HT1080 (cell line): ENCODE results near the gene AQP12A. TPM values are rescaled to one million over a fixed set of nuclear protein-coding genes. Genes with fewer than 3 reads are reported as not detected.

Experiments used
- DNase-seq: peaks from one replicate; pipeline ENCODE4 v3.0.0-alpha.2; 2015; ENCODE audit warnings: low read depth
- total RNA-seq: library from RNA; depleted of rRNA; stranded (reverse); fragments of >200 nt; shearing (Covaris generic); gene quantifications from 2 replicates; pipeline ENCODE4 v1.2.3, GENCODE V29; 2014

Gene AQP12A
- total RNA-seq, 1 experiment from 2014 or later = not detected

DNA sequence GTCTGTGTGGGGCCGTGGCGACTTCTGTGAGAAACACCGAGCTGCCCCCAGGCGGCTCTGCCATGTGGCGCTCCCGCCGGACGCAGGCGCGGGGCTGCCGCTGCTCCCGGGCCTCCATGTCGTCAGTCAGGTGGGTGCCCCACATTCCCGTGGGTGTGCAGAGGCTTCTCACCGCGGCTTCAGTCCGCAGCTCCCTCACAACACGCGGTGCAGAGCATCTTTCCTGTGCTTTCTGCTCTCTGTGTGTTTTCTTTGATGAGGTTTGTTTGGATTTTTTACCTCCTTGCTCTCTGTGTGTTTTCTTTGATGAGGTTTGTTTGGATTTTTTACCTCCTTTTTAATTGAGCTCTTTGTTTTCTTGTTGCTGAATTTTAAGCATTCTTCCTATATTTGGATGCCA is 13.0 kb downstream of the AQP12A start:
- no peak for DNase-seq

DNA sequence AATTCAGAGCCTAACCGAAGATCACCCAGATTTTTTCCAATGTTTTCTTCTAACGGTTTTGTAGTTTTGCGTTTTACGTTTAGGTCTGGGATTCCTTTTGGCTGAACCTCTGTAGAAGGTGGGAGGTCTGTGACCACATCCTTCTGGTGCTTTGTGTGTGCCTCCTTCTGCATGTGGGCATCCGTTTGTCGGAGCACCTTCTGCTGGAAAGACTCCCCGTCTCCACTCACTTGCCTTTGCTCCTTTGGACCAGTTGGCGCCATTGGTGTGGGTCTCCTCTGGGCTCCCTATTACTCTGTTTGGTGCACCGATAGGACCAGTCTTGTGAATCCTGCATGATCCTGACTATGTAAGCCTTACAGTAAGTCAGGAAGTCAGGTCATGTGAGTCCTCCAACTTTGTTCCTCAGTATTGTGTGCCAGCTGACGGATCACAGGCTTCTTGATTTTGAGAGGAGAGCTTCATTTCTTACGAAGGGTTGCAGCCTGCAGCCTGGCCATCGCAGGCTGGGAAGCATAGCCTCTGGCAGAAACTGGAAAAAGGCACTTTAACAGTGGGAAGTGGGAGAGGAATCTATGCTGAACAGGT is 13.6 kb downstream of the AQP12A start:
- no peak for DNase-seq

DNA sequence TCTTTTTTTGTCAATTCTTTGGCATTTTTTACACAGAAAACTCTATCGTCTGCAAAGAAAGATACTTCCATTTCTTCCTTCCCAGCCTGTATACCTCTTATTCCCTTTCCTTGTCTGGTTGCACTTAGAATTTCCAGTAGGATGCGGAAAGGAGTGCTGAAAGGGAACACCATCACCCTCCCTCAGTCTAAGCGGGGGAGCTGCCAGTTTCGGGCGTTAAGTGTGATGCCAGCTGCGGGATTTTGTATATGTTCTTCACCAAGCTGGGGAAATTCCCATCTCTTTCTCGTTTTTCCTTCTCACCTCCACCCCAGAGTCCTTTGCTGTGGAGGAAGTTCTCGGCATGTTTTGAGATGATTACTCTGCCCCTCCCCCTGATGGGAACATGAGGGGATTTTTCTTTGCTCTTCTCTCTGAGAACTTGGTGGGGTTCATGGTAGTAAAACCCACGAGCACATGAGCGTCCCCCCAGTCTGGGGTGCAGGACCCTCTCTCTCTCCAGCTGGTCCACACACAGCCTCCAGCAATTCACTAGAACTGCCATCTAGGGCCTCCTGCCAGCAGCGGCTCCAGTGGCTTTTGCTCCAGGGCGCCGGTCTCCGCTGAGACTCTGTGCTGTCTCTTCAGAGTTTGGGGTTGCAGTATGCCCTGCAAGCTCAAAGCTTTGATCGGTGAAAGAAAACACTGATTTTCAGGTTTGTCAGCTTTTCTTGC is 15.5 kb downstream of the AQP12A start:
- DNase-seq = no peak

DNA sequence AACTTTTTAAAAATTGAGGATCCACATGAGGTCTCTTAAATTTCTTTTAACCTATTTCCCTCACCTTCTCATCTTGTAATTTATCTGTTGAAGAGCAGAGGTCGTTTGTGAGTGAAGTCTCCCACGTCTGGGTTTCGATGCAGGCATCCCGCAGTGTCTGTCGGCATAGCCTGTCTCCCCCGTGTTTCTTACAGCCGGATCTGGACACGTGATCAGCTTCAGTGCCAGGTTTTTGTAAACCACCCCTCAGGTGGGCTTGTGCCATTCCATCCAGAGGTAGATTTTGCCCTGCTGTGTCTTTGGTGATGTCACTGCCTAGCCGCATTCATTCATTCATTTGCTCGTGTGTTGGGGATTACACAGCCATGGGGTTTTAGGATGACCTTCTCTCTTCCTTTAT is 16.2 kb downstream of the AQP12A start:
- no peak for DNase-seq

DNA sequence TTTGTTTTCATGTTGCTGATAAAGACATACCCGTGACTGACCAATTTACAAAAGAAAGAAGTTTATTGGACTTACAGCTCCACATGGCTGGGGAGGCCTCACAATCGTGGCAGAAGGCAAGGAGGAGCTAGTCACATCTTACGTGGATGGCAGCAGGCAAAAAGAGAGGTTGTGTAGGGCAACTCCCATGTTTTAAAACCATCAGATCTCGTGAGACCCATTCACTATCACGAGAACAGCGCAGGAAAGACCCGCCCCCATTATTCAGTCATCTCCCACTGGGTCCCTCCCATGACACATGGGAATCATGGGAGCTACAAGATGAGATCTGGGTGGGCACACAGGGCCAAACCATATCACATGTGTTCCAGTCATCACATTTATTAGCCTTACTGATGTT is 16.8 kb downstream of the AQP12A start:
- peak; percentile 23 for DNase-seq

DNA sequence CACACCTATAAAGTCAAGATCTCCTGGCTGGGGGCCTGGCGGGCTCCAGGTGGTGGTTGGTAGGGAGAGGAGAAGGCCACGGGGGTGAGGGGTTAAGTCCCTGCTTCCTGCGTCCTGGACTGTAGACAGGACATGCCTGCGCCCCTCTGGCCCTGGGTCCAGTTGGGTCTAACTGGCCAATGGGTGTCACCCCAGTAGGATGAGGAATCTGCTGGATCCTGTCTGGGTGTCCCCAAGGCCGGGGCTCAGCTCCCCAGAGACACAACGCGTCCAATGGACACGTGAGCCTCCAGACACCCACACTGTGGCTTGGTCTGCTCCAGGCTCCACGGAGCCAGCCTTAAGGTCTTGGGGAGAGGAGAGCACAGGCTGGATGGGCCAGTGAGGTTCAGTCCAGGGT is 19.6 kb downstream of the AQP12A start:
- no peak for DNase-seq

DNA sequence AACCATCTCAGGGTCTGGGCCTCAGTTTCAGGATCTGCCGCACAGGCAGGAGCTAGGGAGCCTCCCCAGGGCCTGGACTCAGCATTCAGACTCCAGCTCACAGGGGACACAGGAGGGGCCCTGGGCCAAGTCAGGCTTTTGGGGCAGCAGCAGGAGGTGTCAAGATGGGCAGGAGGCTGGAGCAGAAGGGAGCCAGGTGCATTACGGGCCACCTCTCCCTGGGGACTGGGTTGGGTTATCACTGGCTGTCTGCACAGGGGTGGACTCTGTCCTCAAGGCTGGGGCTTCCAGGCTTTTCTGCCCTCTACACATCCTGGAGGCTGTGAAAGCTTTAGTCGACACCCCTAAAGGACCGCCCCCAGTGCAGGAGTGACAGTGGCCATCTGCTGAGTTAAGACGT is 20.0 kb downstream of the AQP12A start:
- no peak for DNase-seq

DNA sequence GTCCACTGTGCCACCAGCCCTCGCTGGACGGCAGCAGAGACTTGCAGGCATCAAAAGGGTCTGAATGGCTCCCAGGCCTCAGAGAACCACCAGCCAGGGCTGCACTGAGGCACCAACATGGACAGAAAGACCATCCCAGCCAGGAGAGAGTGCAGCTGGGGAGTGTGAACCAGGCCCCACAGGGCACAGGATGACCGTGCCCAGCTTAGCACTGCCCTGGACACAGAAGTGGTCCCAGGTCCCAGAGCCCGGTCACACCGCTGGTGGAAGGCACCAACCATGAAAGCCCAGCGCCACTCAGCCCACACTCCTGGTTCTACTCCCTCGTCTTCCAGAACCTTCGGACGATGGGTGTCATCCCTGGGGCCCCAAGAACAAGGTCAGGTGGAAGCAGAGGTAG is 20.5 kb downstream of the AQP12A start:
- DNase-seq = no peak

DNA sequence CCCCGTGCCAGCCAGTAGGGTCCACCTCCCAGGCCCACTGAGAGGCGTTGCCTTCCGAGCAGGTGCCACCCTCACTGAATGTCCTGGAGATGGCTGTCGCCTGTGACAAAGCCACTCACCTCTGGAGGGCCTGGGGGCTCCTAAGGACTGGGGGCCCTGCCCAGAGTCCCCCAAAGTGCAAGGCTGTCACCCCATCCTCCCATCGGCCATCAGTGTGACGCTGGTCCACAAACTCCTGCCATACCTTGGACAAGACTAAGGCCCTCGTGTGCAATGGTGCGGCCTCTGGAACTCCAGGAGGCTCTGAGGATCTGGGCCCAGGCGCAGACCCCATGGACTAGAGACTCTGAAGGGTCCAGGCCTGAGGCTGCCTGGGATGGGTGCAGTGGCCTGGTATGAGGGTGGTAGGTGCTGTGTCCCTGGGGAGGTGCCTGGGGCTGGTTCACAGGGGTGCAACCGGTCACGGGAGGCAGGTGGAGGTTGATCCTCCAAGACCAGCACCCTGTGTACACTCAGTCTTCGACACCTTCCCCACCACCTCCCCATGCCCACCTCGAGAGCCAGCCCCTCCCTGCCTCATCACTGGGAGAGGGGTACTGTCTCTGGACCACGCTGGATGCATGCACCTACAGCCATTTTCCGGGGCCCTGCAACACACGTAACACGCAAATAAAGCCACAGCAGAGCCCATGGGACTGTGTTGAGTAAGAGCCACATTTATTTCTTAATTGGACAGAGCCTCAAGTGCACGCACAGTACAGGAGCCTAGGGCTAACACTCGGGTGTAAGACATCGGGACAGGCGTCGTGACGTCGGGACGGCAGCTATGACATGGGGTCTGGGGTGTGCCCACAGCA is 21.6 kb downstream of the AQP12A start:
- DNase-seq = no peak

DNA sequence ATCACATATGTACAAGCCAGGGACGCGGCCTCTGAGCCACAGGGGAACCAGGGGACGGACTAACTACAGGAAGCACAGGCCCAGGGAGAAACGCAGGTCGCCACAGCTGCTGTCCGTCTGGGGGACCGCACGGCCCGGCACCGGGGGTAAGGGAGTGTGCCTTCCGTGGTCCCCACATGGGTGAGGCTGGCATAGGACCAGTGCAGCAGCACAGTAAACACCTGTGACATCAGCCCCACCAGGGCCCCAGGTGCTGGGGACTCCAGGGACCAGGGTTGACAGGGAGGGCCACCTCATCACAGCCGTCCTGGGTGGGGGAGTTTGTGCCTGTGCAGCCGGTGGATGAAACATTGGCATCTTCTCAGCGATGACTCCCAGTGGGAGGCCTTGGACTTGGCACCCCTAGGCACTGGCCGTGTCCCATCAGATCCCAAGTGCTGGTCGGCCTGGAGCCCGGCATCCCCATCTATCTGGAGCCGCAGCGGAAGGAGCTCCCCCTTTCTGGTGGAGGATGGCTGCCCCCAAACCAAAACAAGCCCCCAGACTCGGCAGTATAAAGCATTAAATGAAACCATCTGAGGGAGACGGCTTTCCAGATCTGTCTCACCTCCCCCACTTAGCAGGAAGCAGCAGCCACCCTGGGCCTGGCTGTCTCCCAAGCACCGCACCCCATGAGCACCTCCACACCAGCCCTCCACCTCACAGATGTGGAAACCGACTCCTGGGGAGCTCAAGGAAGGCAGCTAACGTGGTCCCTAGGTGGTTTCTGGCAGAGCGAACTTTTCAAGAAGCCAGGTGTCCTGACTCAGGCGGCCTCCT is 22.5 kb downstream of the AQP12A start:
- no peak for DNase-seq

DNA sequence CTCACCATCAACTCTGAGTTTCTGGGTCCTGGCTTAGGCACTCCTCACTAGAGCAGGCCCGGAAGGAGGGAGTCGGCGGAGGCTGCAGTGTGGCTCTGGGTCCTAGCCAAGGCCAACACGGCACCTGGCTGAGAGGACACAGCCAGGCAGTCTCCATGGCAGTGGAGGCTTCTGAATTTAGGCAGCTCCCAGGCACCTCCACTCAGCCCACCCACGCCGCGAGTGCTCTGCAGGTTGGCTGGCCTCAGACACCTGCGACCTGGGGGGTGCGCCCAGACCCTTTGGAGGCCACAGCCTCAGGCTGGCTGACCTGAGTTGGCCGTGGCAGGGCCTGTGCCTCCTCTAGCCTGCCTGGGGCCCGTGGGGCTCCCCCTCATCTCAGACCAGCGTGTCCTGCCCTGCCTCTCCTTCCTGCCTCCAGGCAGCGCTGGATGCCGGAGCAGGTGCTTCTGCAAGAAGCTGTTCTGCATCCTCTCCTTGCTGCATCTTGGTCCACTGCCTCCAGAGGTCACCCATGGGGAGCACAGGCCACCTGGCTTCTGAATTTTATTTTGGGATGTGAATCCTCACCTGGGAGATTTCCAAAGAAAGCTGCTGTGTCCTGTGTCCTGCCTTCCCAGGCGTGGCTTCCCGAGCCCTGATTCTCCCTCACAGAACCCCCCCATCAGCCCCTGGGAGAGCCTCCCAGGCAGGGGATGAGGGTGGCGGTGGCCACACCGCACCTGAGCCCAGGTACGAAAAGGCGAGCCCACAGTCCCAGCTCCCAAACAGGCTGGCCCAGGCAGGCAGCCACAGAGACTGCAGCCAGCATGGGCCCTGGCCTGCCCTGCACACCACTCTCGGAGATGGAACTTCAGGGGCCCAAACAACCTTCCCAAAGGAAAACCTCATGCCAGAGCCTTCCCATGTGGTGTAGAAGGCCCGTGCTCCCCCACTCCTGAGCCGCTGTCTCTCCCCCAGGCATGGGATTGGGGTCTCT is 23.4 kb downstream of the AQP12A start:
- no peak for DNase-seq

DNA sequence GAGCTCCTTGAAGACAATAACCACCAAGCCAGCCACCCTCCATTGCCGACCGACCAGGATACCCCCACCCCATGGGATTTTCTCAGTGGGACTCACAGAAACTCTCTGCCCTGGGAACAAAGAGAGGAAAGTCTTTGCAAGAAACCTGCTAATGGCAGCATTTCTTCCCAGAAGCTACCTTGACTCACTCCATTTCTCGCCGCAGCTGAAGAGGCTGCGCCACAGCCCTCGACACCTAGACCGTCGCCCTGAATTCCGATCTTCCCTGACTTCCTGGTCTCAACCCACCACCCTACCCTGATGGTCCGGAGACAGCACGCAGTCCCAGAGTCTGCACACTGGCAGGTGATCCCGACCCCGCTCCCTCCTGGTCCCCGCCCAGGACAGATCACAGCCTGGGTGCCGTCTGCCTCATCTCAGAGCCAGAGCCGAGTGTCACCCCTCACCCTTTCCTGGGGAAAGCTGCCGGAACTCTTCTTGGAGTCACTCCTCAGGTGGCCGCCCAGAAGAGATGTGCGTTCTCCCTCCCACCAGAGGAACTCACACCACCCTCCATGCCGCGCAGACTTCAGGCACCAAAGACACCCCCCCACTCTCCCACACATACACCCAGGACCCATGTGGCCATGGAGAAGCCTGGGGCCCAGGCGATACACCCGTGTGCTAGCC is 24.6 kb downstream of the AQP12A start:
- no peak for DNase-seq

DNA sequence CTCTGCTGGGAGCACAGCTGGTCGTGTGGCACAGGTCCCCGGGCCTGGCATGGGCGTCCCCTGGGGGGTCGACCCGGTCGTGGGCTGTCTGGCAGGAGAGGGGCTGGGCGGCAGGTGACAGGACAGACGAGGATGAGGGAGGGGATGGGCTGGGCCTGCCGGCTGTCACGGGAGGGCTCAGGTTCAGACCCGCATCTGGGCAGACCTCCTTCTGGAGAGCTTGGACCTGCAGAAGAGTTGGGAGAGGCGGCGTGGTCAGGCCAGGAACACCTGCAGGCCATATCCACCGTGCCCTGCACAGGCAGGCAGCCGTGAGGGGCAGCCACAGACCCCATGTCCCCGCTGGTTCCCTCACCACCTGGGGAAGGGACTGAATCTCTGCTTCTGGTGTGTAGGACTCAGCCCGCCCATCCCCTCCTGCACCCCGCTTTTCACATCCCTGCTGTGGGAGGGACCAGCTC is 25.5 kb downstream of the AQP12A start:
- DNase-seq = no peak

DNA sequence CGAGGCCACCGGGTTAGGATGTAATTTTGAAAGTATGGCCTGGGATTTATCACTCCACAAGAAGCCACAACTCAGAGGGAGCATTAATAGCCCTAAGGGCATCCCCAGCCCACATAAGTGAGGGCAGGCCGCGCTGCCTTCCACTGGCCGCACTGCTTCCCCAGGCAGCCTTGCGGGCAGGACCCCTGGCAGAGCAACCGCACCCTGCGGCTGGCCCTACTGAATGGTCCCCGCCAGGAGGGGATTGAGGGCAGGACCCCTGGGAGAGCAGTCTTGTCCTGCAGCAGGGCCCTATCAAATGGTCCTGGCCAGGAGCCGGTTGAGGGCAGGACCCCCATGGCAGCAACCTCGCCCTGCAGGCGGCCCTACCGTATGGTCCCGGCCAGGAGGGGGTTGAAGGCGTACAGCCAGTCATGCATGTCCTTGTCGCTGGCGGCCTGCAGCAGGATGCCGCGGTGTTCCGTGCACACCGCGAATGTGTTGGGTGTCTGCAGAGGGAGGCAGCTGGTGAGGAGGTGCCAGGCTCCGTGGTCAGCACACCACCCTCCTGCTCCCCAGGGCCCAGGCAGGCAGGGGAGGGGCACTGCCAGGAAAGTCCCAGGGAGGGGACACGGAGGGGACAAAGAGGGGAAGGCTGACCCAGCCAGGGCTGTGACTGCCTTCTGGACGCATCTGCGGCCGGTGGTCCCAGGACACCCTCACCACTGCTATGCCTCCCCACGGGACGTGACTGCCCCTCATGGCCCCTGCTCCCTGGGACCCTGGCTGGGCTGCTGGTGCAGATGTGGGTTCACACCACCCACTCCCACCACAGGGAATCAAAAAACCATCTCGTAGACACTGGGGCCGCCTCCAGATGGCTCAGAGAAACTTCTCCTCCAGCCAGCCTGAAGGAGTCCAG is 26.3 kb downstream of the AQP12A start:
- no peak for DNase-seq

DNA sequence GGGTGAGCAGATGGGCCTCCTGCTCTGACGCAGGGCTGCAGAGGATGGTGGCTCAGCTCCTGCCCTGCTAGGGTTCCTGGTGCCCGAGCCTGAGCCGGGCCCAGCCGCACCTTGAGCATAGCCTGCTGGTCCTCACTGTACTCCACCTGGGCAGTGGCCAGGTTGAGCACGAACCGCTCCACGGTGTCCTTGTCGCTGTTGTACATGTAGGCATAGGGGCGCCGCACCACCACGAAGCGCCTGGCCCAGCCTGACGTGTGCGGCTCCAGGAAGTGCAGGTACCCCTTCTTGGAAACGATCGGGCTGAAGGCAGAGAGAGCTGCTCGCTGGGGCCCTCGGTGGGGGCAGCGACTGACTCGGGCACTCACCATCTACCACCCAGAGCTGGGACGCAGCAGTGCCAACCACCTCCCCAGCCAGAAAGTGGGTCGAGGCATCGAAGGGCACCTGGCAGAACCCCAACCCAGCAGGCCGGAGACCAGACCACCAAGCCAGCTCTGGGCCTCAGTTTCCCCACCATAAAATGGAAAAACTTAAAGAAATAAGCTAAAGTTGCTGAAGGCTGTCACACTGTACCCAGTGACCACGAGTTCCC is 27.3 kb downstream of the AQP12A start:
- no peak for DNase-seq

DNA sequence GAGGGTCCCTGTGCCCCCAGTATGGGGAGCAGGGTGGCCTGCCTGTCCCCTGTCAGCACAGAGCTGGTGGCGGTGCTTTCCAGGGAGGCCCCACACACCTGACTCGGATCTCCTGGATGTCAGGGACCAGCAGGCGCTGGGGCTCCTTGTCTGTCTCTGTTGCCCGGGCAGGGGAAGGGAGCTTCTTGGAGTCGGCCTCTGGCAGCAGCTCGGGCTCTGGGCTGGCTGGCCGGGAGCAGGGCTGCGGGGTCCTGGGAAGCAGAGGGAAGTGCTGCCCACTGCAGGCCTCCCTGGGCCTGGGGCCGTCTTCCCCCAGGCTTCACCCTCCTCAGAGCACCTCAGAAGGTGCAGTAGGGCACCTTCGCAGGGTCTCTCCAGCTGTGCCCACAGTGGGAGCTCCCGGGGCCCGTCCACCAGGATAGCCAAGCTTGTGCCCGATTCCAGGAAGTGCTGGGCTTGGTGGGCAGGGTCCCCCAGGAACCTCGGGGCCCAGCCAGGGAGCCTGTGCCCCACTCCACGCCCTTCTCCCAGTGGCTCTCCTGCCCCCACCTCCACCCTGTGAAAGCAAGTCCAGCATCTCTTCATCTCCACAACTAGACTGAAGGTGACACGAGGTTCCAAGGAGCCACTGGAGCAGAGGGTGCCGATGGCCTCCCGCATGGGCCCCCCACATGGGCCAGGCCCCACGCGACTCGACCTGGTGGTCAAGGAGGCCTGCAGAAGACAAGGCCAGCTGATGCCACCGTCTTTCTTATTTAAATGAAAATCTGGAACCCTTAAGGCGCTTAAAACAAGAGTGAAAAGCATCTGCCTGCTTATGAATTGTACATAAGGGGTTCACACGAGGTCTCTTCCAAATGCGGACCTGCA is 28.2 kb downstream of the AQP12A start:
- no peak for DNase-seq
